HepG2 (cell line): ENCODE results near the gene WTAP. TPM values are rescaled to one million over a fixed set of nuclear protein-coding genes. Genes with fewer than 3 reads are reported as not detected.
A peak's percentile ranks its signal among the peaks of the same experiment; 100 is the strongest.

ENCODE experiments used
- ARNT2 ChIP-seq: sonication (generic); formaldehyde crosslinking; IDR thresholded peaks from 2 replicates; pipeline ENCODE4 v1.8.0; 2022; ENCODE audit warnings: mild to moderate bottlenecking, low read depth, missing genetic modification reagents, moderate library complexity
- BATF2 ChIP-seq: sonication (generic); formaldehyde crosslinking; IDR thresholded peaks from 2 replicates; pipeline ENCODE4 v1.8.0; 2022; ENCODE audit warnings: mild to moderate bottlenecking, missing genetic modification reagents, moderate library complexity
- DR1 ChIP-seq: sonication (generic); formaldehyde crosslinking; IDR thresholded peaks from 2 replicates; pipeline ENCODE4 v1.8.0; 2021; ENCODE audit warnings: mild to moderate bottlenecking, missing genetic modification reagents, inconsistent platforms
- EEA1 ChIP-seq: sonication (generic); formaldehyde crosslinking; IDR thresholded peaks from 2 replicates; pipeline ENCODE4 v1.5.1; 2020; ENCODE audit warnings: mild to moderate bottlenecking, missing genetic modification reagents, borderline replicate concordance
- ETV5 ChIP-seq: IDR thresholded peaks from 2 replicates; pipeline ENCODE4 v1.6.1; 2018; ENCODE audit warnings: missing biosample characterization, missing genetic modification reagents, inconsistent platforms, borderline replicate concordance
- HOXA5 ChIP-seq: sonication (generic); formaldehyde crosslinking; IDR thresholded peaks from 2 replicates; pipeline ENCODE4 v1.4.0; 2020; ENCODE audit warnings: missing genetic modification reagents
- KLF13 ChIP-seq: sonication (generic); formaldehyde crosslinking; IDR thresholded peaks from 2 replicates; pipeline ENCODE4 v1.4.0; 2020; ENCODE audit warnings: mild to moderate bottlenecking, missing genetic modification reagents
- SNAPC4 ChIP-seq: sonication (generic); formaldehyde crosslinking; IDR thresholded peaks from 2 replicates; pipeline ENCODE4 v1.4.0; 2020; ENCODE audit warnings: mild to moderate bottlenecking, missing genetic modification reagents
- SSRP1 ChIP-seq: IDR thresholded peaks from 2 replicates; pipeline ENCODE4 v1.6.1; 2016; ENCODE audit warnings: control low read depth
- ZBTB7A ChIP-seq: sonication (generic); formaldehyde crosslinking; IDR thresholded peaks from 2 replicates; pipeline ENCODE4 v1.8.0; 2022; ENCODE audit warnings: mild to moderate bottlenecking, missing genetic modification reagents
- ZFAT ChIP-seq: sonication (generic); formaldehyde crosslinking; conservative IDR thresholded peaks from 2 replicates; pipeline ENCODE4 v1.8.1; 2023; ENCODE audit warnings: missing genetic modification reagents, inconsistent platforms
- ZFP37 ChIP-seq: sonication (generic); formaldehyde crosslinking; IDR thresholded peaks from 2 replicates; pipeline ENCODE4 v1.4.0; 2020; ENCODE audit warnings: missing genetic modification reagents, borderline replicate concordance
- ZFY ChIP-seq: sonication (generic); formaldehyde crosslinking; IDR thresholded peaks from 2 replicates; pipeline ENCODE4 v1.4.0; 2020; ENCODE audit warnings: missing genetic modification reagents
- ZHX2 ChIP-seq, 2 experiments: sonication (generic) in 1 of 2; formaldehyde crosslinking in 1 of 2; IDR thresholded peaks; 2 replicates each; pipeline versions ENCODE4 v1.6.1 to v1.9.0; 2014 to 2022; ENCODE audit warnings: antibody characterized with exemption in 1 of 2, borderline replicate concordance in 1 of 2, inconsistent platforms in 1 of 2, low read depth in 1 of 2, missing genetic modification reagents in 1 of 2
- ZNF282 ChIP-seq: fragments of 450-650 bp; IDR thresholded peaks from 2 replicates; pipeline ENCODE4 v1.6.1; 2018; ENCODE audit not compliant: partially characterized antibody
- ZNF446 ChIP-seq: sonication (generic); formaldehyde crosslinking; IDR thresholded peaks from 2 replicates; pipeline ENCODE4 v1.5.0; 2020; ENCODE audit warnings: mild to moderate bottlenecking, missing genetic modification reagents
- ZNF530 ChIP-seq: sonication (generic); formaldehyde crosslinking; IDR thresholded peaks from 2 replicates; pipeline ENCODE4 v1.5.0; 2020; ENCODE audit warnings: low read depth, mild to moderate bottlenecking, missing genetic modification reagents
- polyA plus RNA-seq, 8 experiments: library from polyadenylated mRNA; depleted of rRNA in 3 of 8; stranded (reverse) in 7 of 8; unstranded in 1 of 8; fragments of >200 nt; fragmentation: Illumina TruSeq in 4 of 8; extraction: Trizol in 4 of 8; gene quantifications; 2 replicates each; pipeline versions ENCODE4 v1.2.1 to v1.2.3, GENCODE V29; 2011 to 2016; ENCODE audit warnings: low read depth in 4 of 8, missing spikeins in 1 of 8, mixed read lengths in 1 of 8; ENCODE audit not compliant: insufficient read depth in 1 of 8
- total RNA-seq, 5 experiments: library from RNA; depleted of rRNA; stranded (reverse); fragments of >200 nt; fragmentation: Illumina TruSeq; extraction: Trizol; gene quantifications; 2 replicates each; pipeline ENCODE4 v1.2.3, GENCODE V29; 2016; ENCODE audit warnings: low read depth in 1 of 5

Gene WTAP
- total and polyA plus RNA-seq, 2 of the 13 experiments (the other 11 are each of a cell fraction or from before 2014, with no cell fraction given) = 31.6 to 167 TPM

- peak; percentile 20; the same call in 1 of the 2 replicates for TF ChIP-seq SNAPC4 (CRISPR knock-in tag)
- no peak for TF ChIP-seq DR1
- 0 out of 2 replicates have a peak, but pooled peaks have one; percentile 52 for TF ChIP-seq ZFP37 (CRISPR knock-in tag)
- peak; percentile 0; the same call in 1 of the 2 replicates for TF ChIP-seq ZNF446
- TF ChIP-seq ZBTB7A (CRISPR knock-in tag) = no peak
- TF ChIP-seq HOXA5 (CRISPR knock-in tag) = 0 out of 2 replicates have a peak, but pooled peaks have one; percentile 1
- 0 out of 2 replicates have a peak, but pooled peaks have one; percentile 6 for TF ChIP-seq EEA1 (CRISPR knock-in tag)
- TF ChIP-seq ZHX2 (IDR thresholded peaks at IDR 0.05; ENCODE audit: low read depth) = no peak
- TF ChIP-seq ZHX2 (CRISPR knock-in tag; IDR thresholded peaks at IDR 0.05; ENCODE audit: borderline replicate concordance) = peak; percentile 14; the same call in 1 of the 2 replicates
- no peak for TF ChIP-seq ZNF530 (CRISPR knock-in tag)
- TF ChIP-seq ARNT2 (CRISPR knock-in tag) = 0 out of 2 replicates have a peak, but pooled peaks have one; percentile 14
- no peak for TF ChIP-seq ZNF282
- peak; percentile 71 for TF ChIP-seq SSRP1 (CRISPR knock-in tag)
- peak; percentile 8; the same call in 1 of the 2 replicates for TF ChIP-seq ETV5 (CRISPR knock-in tag)
- TF ChIP-seq ZFAT (CRISPR knock-in tag) = peak; percentile 63; the same call in 1 of the 2 replicates
- 0 out of 2 replicates have a peak, but pooled peaks have one; percentile 73 for TF ChIP-seq KLF13 (CRISPR knock-in tag)
- TF ChIP-seq BATF2 = 0 out of 2 replicates have a peak, but pooled peaks have one; percentile 9
- peak; percentile 1; the same call in 1 of the 2 replicates for TF ChIP-seq ZFY (CRISPR knock-in tag)
Measured at GRCh38 chr6:159692303-159693127, 34.8 kb upstream of the WTAP start (continued).
